Erythroblast (primary cell): ENCODE results near the gene DAGLA.

ENCODE experiments used
- GATA1 ChIP-seq: IDR thresholded peaks from 2 replicates; pipeline ENCODE4 v1.6.1; 2011; ENCODE audit warnings: low read depth, mild to moderate bottlenecking, control low read depth, low read length, moderate library complexity
- POLR2A ChIP-seq: IDR thresholded peaks from 2 replicates; pipeline ENCODE4 v1.6.1; 2011; ENCODE audit warnings: mild to moderate bottlenecking, low read length

DNA sequence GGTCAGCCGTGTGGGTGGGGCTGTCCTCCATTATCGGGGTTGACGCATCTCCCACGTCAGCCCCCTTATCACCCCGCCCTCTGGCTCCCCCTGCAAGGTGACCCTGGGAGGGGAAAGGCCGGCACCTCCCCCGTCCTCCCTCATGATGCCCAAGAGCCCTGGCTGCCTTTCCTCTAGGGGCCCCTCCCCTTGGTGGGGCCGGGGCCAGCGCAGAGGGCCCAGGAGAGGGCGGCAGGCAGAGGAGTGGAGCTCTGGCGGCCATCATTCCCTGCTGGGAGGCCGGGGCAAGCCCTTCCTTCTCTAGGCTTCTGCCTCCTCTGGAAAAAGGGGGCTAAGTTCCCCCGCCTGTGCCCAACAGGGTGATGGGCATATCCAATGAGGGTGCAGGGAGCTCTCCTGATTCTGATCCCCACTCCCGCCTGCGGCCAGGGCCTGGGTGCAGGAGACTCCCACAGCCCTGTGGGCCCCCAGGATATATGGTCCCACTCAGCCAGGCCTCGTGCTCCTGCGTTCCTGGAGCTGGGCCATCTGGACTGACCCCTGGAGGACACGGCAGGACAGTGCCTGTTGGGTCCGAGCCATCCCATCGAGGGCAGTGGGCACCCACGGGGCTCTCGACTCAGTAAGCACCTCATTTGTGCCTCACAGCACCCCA, 84.5 kb downstream of the DAGLA start:
- TF ChIP-seq POLR2A, result no peak
- TF ChIP-seq GATA1, result no peak
